ENCODE measurements around the gene ATP6V0A4. TPM values are rescaled to one million over a fixed set of nuclear protein-coding genes. Genes with fewer than 3 reads are reported as not detected.

The ATP6V0A4 gene
- polyA plus RNA-seq (2012; rRNA removed), result not detected in 2 replicates
- 0.01 TPM in 2 replicates for polyA plus RNA-seq (2012; cell fraction: cytosol; rRNA removed)
- polyA plus RNA-seq (2012; cell fraction: nucleus; rRNA removed), result 0.02 TPM in 1 of 2 replicates, not detected in the other

- Histone ChIP-seq H3K36me3 (replicated peaks in 1 of 2; ENCODE audit: control insufficient read depth in 1 of 2, insufficient read depth in 2 of 2, low read length in 1 of 2) (no peaks in the 10 kb centered on the region), H3K27me3 (ENCODE audit: insufficient read depth) (no peaks in the 10 kb centered on the region), H2AFZ (ENCODE audit: low read depth) (no peak within 1 kb of the TSS), H3K4me3 (ENCODE audit: low read depth in 2 of 2, low read length in 1 of 2) (no peak within 1 kb of the TSS), H3K4me1 (ENCODE audit: control insufficient read depth in 1 of 2, insufficient read depth in 2 of 2, low read depth in 1 of 2, low read length in 1 of 2) (no peaks in the 10 kb centered on the region), H3K9me3 (no peaks in the 10 kb centered on the region), H3K9me2 (no peaks in the 10 kb centered on the region), H3F3A (replicated peaks; ENCODE audit: insufficient read depth) (no peaks in the 10 kb centered on the region), H4K20me1 (ENCODE audit: insufficient read depth) (no peaks in the 10 kb centered on the region), H3K4me2 (no peak within 1 kb of the TSS), H3K27ac (ENCODE audit: low read depth in 2 of 2, low read length in 1 of 2) (no peak within 1 kb of the TSS), H3K9ac (no peak within 1 kb of the TSS), H3K79me2 (ENCODE audit: insufficient read depth) (no peaks in the 10 kb centered on the region)
- ChIA-PET POLR2A (no interaction called here), CTCF (no interaction called here)
- WGBS (ENCODE audit: low lambda C conversion rate), result 57% methylated on average over 14 of the region's 14 CpGs
- TF ChIP-seq TAF1 (IDR thresholded peaks at IDR 0.05; ENCODE audit: borderline replicate concordance, low read depth, low read length) (no peak), FOXJ3 (CRISPR knock-in tag; IDR thresholded peaks at IDR 0.05) (no peak), FOSL2 (IDR thresholded peaks at IDR 0.05; ENCODE audit: borderline replicate concordance, low read depth) (no peak), TCF12 (IDR thresholded peaks at IDR 0.05) (no peak), TEAD4 (IDR thresholded peaks at IDR 0.05; ENCODE audit: borderline replicate concordance, insufficient read depth) (no peak), NFIC (IDR thresholded peaks at IDR 0.05; ENCODE audit: borderline replicate concordance) (no peak), MXI1 (IDR thresholded peaks at IDR 0.05; ENCODE audit: low read depth, low read length) (no peak)
- no peak for DNase-seq
Measured at GRCh38 chr7:138797715-138798320, at the start of gene ATP6V0A4, which contains the start of gene TMEM213. TSS of gene ATP6V0A4 (minus strand) at chr7:138798196. CDS start at chr7:138771247, 26,949 bp downstream. TSS of gene TMEM213 (plus strand) at chr7:138797994. CDS start at chr7:138798105, 111 bp downstream.

GRCh38 chr7:138845711-138846110, 47.7 kb upstream of the ATP6V0A4 start:
- no peaks in the 10 kb centered on the region for H4K20me1 ChIP-seq (ENCODE audit: insufficient read depth)
- H3K4me3 ChIP-seq (ENCODE audit: low read depth in 2 of 2, low read length in 1 of 2), result no peak overlapping the region
- CTCF ChIA-PET, result no interaction called here
- H3K27ac ChIP-seq (ENCODE audit: low read depth in 2 of 2, low read length in 1 of 2), result no peak overlapping the region
- H3F3A ChIP-seq (replicated peaks; ENCODE audit: insufficient read depth), result peaks cover 3% of the 10 kb centered on the region
- TF ChIP-seq, protein P1, sequence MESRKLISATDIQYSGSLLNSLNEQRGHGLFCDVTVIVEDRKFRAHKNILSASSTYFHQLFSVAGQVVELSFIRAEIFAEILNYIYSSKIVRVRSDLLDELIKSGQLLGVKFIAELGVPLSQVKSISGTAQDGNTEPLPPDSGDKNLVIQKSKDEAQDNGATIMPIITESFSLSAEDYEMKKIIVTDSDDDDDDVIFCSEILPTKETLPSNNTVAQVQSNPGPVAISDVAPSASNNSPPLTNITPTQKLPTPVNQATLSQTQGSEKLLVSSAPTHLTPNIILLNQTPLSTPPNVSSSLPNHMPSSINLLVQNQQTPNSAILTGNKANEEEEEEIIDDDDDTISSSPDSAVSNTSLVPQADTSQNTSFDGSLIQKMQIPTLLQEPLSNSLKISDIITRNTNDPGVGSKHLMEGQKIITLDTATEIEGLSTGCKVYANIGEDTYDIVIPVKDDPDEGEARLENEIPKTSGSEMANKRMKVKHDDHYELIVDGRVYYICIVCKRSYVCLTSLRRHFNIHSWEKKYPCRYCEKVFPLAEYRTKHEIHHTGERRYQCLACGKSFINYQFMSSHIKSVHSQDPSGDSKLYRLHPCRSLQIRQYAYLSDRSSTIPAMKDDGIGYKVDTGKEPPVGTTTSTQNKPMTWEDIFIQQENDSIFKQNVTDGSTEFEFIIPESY (IDR thresholded peaks at IDR 0.05; ENCODE audit: borderline replicate concordance, low read depth), result no peak
- TF ChIP-seq RCOR1 (IDR thresholded peaks at IDR 0.05; ENCODE audit: low read length), result no peak
- TF ChIP-seq FOXJ3 (CRISPR knock-in tag; IDR thresholded peaks at IDR 0.05), result no peak
- TF ChIP-seq RAD21 (IDR thresholded peaks at IDR 0.05; ENCODE audit: low read length), result no peak
- TF ChIP-seq JUND (IDR thresholded peaks at IDR 0.05), result no peak
- no peak for TF ChIP-seq EP300 (IDR thresholded peaks at IDR 0.05; ENCODE audit: borderline replicate concordance in 1 of 2, low read depth in 1 of 2, low read length in 1 of 2)
- TF ChIP-seq, protein P2, sequence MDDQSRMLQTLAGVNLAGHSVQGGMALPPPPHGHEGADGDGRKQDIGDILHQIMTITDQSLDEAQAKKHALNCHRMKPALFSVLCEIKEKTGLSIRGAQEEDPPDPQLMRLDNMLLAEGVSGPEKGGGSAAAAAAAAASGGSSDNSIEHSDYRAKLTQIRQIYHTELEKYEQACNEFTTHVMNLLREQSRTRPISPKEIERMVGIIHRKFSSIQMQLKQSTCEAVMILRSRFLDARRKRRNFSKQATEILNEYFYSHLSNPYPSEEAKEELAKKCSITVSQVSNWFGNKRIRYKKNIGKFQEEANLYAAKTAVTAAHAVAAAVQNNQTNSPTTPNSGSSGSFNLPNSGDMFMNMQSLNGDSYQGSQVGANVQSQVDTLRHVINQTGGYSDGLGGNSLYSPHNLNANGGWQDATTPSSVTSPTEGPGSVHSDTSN (IDR thresholded peaks at IDR 0.05), result no peak
- no peak for TF ChIP-seq TAF1 (IDR thresholded peaks at IDR 0.05; ENCODE audit: borderline replicate concordance, low read depth, low read length)
- TF ChIP-seq NFIC (IDR thresholded peaks at IDR 0.05; ENCODE audit: borderline replicate concordance), result no peak
- no peak for TF ChIP-seq YY1 (IDR thresholded peaks at IDR 0.05; ENCODE audit: low read depth)
- TF ChIP-seq, protein P3, sequence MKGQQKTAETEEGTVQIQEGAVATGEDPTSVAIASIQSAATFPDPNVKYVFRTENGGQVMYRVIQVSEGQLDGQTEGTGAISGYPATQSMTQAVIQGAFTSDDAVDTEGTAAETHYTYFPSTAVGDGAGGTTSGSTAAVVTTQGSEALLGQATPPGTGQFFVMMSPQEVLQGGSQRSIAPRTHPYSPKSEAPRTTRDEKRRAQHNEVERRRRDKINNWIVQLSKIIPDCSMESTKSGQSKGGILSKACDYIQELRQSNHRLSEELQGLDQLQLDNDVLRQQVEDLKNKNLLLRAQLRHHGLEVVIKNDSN (IDR thresholded peaks at IDR 0.05; ENCODE audit: borderline replicate concordance, low read depth), result no peak
- no peak for TF ChIP-seq TCF12 (IDR thresholded peaks at IDR 0.05)
- no peak for TF ChIP-seq MEF2A (IDR thresholded peaks at IDR 0.05; ENCODE audit: borderline replicate concordance, low read depth)
- 50% methylated on average over 2 of the region's 2 CpGs for WGBS (ENCODE audit: low lambda C conversion rate)
- no peak overlapping the region for H2AFZ ChIP-seq (ENCODE audit: low read depth)
- no peak for DNase-seq
- H3K4me2 ChIP-seq, result no peak overlapping the region
- POLR2A ChIA-PET, result no interaction called here
- peaks cover 20 to 39% of the 10 kb centered on the region in 2 experiments for H3K36me3 ChIP-seq (replicated peaks in 1 of 2; ENCODE audit: control insufficient read depth in 1 of 2, insufficient read depth in 2 of 2, low read length in 1 of 2)
- H3K27me3 ChIP-seq (ENCODE audit: insufficient read depth), result no peaks in the 10 kb centered on the region
- H3K9me2 ChIP-seq, result no peaks in the 10 kb centered on the region
- H3K9ac ChIP-seq, result no peak overlapping the region
- H3K79me2 ChIP-seq (ENCODE audit: insufficient read depth), result no peaks in the 10 kb centered on the region
- 0 out of 4 replicates have a peak, but pooled peaks cover 0 to 9% of the 10 kb centered on the region in 2 experiments for H3K4me1 ChIP-seq (ENCODE audit: control insufficient read depth in 1 of 2, insufficient read depth in 2 of 2, low read depth in 1 of 2, low read length in 1 of 2)
- H3K9me3 ChIP-seq, result no peaks in the 10 kb centered on the region; the same call in 1 of the 2 replicates
